ENCODE results near the gene UTP4.

The UTP4 gene

DNA sequence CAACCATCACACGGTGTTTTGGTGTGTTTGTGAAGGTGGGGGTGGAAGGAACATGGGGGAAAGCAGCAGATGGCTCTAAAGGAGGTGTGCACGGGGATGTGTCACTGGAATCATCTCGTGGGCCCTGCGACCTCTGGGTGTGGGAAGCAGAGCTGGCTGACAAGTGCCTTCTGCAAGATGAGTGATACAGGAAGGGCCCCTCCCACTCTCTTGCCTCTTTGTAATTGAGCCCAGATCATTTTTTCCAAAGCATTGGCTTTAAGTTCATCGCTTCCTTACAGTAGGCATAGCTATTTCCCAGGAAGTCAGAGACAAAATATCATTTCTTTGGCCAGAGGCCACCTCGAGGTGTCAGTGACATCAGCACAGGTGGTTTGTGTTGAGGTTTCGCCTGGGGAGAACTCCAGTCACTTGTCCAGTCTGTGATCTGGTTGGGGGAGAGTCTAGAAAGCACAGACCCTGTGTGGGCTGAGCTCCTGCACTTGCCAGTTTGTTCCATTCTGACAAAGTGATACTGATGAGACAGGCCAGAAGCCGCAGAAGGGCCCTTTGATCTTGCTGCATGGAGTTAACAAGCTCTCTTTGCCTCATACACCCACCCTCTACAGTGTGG is 33.9 kb downstream of the UTP4 start:
- no peak overlapping the region for H3K4me3 ChIP-seq (ENCODE audit: low read length)
- DNase-seq (ENCODE audit: low read depth, low spot score): no peak

DNA sequence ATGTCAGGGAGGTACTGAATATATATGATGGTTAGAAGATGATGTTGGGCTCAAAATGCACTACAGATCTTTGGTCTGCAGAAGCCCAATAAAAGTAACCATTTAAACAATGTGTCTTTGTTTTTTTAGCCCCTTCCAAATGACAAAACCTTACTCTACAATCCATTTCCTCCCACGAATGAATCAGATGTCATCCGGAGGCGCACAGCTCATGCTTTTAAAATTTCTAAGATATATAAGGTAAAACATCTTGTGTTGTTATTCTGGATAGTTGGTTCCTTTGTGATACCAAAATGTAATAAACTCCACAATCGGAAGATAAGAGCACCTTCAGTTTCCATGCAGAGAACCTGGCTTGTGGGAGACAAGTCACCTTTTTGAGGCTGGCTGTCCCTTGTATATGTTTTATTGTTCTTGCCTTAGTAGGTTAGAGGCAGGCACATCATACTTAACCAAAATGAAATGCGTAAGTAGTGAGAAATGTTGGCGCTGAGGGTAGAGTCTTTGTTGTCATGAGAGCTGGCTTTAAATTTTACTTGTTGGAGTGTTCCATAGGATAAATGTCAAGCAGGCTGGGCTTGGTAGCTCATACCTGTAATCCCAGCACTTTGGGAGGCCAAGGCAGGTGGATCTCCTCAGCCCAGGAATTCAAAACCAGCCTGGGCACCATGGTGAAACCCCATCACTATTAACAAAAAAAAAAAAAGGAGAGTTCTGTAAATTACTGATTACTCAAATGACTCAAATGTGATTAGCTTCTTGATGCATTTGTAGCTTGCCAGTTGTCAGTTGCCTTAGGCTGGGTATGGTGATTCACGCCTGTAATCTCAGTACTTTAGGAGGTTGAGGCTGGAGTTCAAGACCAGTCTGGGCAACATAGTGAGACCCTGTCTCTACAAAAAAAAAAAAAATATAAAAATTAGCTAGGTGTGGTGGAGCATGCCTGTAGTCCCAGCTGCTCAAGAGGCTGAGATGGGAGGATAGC is 34.8 kb downstream of the UTP4 start:
- DNase-seq (ENCODE audit: low read depth, low spot score): no peak
- no peak overlapping the region for H3K4me3 ChIP-seq (ENCODE audit: low read length)

DNA sequence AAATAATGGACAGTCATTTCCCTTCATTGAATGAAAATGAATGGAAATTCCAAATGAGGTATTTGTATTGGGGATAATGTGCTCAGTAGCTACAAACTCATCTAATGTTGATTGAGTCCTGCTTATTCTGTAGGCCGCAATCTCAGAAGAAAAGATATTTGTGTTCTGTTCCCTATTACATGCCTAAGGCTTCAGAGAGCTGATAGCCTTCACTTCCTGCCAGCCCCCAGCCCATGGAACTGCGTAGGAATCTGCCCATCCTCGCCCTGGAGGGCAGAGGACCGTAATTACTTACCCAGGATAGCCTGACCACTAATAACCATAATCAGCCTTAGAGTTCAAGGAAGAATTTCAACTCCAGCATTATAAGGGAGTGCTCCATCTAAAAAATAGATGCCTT is 36.6 kb downstream of the UTP4 start:
- no peak overlapping the region for H3K4me3 ChIP-seq (ENCODE audit: low read length)
- DNase-seq (ENCODE audit: low read depth, low spot score): no peak

DNA sequence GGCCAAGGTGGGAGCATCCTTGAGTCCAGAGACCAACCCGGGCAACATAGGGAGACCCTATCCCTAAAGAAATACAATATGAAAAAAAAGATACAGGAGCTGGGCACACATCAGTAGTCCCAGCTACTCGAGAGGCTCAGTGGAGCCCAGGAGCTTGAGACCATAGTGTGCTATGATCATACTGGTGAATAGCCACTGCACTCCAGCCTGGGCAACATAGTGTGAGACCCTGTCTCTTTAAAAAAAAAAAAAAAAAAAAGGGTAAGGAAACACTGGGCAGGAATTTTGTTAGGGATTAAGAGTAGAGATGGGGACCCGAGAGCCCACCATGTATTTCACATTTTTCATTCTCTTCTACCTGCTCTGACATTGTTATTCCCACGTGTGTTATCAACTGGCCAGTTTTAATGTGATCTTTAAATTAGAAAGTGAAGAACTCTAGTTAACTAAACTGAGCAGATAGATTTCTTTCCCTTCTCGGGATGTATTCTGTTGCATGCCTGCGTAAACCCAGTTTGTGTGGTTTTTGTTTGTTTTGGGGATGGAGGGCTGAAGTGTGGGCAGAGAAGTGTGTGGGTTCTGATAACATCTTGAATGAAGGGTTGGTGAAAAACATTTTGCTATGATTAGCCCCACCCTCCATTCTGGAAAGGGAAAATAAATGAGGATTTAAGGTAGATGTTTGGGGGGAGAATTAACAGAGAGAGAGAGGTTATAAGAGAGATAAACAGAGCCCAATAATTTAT is 37.3 kb downstream of the UTP4 start:
- DNase-seq (ENCODE audit: low read depth, low spot score): no peak
- H3K4me3 ChIP-seq (ENCODE audit: low read length): no peak overlapping the region

DNA sequence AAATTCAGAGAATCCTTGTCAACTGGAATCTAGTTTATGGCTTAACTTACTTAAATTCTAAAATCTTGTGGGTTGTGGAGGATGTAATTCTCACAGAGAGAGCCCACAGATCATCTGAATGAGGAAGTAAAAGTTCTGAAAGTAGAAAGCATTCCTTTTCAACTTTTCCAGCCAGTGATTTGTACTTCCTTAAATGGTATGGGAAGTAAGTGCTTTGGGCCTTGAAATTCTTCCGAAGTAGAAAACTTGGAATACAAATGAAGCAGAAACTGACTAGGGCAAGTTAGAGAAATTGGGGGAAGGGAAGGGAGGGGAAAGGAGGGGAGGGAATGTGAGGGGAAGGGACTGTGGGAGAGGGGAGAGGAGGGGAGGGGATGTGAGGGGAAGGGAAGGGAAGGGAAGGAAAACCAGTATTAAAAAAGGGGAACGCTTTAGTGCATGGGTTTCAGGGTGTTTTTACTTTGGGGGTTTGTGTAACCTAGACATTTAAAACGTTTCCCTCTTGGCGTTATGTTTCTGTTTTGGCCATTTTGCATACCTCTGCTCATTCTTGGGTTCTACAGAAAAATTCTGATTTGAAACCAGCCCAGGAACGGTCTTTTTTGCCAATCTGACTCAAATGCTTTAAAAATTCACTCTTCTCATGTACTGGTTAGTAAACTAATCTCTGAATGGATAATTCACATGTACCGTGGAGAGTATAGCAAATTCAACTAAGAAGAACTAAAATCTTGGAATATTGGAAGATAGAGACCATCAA is 39.1 kb downstream of the UTP4 start:
- H3K4me3 ChIP-seq (ENCODE audit: low read length): no peak overlapping the region
- no peak for DNase-seq (ENCODE audit: low read depth, low spot score)

DNA sequence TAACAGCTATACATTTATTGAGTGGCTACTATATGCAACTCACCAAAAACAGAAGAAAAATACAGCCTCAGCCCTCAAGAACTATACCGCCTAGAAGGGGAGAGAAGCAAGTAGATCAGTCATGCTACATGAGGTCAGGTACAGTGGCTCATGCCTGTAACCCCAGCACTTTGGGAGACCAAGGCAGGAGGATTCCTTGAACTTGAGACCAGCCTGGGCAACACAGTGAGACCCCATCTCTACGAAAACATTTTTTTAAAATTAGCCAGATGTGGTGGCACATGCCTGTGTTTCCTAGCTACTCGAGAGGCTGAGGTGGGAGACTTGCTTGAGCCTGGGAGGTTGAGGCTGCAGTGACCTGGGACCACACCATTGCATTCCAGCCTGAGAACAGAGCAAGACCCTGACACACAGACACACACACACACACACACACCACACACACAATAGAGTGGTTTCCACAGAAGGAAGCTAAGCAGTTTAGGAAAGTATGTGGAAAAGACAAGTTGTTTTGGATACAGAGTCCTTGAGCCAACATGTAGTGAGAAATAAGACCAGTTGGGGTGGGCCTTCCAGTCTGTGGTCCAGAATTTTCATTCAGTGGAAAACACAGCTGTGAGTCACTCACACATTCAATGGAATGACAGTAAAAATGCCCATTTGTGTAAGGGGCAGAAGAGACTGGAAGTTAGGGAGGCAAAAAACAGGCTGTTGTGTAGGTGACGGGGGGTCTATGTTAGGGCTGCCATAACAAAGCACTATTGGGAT is 43.8 kb downstream of the UTP4 start:
- no peak for DNase-seq (ENCODE audit: low read depth, low spot score)

DNA sequence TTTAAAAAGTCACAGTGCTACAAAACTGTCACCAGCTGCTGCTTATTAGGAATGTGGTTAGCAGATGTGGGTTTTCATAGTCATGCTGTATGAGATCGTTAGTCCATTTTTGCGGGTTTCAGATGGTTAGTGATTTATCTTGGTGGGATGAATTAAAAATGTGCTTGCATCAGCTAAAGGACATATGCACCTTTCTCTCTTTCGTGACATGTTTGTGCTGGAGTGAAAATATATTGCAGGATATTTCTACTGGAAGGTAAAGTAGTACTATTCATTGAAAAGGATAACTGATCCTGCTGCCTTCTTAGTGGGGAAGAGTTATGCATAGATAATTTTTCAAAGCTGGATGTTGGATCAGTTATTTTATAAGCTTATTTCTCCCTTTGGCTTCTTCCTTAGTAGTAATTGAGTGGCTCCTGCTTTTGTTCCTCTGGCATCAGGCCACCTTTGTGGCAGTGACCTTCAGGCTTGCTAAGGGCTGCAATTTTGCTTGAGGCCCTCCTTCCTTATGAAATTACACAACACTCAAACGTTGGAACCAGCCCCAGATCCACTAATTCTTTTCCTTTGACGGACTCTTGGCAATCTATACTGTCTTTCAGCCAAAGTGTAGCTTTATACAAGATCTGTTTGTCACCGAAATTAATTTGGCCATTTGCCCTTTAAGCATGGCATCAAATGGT is 47.0 kb downstream of the UTP4 start:
- DNase-seq (ENCODE audit: low read depth, low spot score): no peak
- no peak overlapping the region for H3K4me3 ChIP-seq (ENCODE audit: low read length)

More for the DNA sequence above, 43.8 kb downstream of the UTP4 start:
- H3K4me3 ChIP-seq (ENCODE audit: low read length): no peak overlapping the region

DNA sequence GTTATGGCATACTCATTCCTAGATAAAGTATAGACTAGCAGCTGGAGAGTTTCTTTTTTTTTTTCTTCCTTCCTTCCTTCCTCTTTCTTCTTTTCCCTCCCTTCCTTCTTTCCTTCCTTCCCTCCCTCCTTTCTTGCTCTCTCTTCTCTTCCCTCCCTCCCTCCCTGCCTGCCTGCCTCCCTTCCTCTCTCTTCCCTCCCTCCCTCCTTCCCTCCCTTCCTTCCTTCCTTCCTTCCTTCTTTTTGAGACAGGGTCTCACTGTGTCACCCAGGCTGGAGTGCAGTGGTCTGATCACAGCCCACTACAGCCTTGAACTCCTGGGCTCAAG is 47.5 kb downstream of the UTP4 start:
- no peak overlapping the region for H3K4me3 ChIP-seq (ENCODE audit: low read length)
- no peak for DNase-seq (ENCODE audit: low read depth, low spot score)

DNA sequence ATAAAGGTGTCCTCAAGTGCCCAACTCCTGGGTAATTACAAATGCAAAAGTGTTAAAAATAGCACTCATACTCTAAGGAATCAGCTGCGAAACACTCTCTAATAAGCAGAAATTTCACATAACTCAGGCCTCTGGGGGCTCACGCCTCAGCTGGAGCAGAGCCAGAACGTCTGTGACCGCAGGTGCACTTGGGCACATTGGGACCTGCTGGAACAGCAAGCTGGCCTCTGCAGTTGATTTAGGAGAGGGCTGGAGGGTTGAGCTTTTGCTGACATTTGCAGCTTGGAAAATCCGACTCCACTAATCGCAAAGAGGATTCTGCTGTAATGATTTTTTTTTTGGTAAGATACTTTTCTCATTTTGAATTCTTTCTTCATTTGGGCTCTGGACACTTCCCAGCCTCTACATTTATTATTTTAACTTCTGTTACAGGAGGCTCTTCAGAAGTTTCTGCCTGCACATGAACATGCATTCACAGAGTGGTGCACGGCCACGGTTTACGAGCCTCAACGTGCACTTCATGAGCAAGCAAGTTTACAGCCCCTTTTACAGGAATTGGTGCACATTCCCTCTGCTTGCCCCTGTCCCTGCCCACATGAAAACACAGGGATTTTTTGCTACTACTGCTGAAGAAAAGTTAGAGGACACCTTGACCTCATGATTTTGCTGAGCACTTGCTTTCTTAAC is 50.4 kb downstream of the UTP4 start:
- no peak overlapping the region for H3K4me3 ChIP-seq (ENCODE audit: low read length)
- no peak for DNase-seq (ENCODE audit: low read depth, low spot score)

DNA sequence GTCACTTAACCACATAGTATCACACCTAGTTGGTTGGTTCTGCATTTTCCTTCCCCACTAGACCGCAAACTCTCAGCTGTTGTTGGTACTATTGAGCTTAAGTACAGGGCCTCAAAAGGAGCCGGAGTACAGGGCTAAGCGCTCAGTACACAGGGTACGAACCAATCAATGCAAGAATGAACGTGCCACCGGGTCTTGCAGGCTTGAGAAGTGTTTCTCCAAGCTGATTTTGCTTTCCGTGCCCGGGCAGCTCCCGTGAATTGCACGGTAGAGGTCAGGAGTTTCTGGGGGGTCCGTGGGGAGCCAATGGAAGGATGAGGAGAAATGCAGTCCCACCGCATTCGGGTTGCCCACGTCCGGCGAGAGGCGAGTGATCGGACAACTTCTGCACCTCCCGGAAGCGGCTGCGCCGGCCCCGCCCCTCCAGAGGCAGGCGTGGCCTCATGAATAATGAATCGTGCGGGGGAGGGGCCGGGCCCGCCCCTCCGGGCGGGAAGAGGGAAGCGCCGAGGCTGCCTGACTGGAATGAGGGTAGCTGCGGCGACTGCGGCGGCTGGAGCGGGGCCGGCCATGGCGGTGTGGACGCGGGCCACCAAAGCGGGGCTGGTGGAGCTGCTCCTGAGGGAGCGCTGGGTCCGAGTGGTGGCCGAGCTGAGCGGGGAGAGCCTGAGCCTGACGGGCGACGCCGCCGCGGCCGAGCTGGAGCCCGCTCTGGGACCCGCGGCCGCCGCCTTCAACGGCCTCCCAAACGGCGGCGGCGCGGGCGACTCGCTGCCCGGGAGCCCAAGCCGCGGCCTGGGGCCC is 54.4 kb downstream of the UTP4 start, which contains the start of gene SNTB2:
TSS of gene SNTB2 (plus strand) at position 523 of the 804 bp plus-strand sequence. CDS start at position 526, 3 bp downstream.
- DNase-seq (ENCODE audit: low read depth, low spot score): peak; percentile 80
- peak within 1 kb of the TSS; percentile 73 for H3K4me3 ChIP-seq (ENCODE audit: low read length)

DNA sequence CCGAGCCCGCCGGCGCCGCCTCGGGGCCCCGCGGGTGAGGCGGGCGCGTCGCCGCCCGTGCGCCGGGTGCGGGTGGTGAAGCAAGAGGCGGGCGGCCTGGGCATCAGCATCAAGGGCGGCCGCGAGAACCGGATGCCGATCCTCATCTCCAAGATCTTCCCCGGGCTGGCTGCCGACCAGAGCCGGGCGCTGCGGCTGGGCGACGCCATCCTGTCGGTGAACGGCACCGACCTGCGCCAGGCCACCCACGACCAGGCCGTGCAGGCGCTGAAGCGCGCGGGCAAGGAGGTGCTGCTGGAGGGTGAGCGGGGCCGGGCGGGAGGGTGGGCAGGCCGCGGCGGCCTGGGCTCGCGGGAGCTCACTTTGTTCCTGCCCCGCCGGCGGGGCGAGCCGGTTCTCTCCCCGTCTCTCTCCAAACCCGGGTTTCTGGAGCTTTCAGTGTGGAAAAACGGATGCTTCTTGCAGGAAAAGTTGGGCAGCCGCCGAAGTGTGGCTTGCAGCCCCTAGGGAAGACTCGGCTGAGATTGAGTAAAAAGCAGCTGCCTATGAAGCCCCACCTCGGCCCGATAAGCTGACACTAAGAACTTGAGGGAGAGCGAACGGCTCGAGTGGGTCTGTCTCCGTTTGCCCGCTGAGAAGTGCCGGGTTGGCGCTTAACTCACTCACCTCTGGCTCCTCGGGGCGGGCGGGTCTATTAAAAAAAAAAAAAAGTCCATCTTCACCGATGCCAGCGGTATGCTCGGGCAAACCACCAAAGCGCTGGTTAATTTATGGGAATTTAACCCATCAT is 55.2 kb downstream of the UTP4 start:
- peak overlapping the region; percentile 73 for H3K4me3 ChIP-seq (ENCODE audit: low read length)
- peak; percentile 8 for DNase-seq (ENCODE audit: low read depth, low spot score)

DNA sequence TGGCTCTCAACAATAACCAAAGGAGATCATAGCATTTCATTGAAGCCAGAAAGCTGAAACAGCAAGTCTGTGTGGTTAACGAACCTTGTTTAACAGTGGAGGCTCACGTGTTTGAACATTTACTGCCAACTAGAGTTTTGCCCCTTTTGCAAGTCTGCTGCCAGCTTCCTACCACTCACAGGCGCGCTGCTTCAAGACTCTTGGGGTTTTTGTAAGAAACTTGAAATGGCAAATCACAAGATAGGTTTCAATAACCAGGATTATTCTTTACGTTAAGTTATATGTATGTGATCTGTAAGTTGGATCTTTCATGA is 55.7 kb downstream of the UTP4 start:
- H3K4me3 ChIP-seq (ENCODE audit: low read length): peak overlapping the region; percentile 73
- DNase-seq (ENCODE audit: low read depth, low spot score): peak; percentile 55

DNA sequence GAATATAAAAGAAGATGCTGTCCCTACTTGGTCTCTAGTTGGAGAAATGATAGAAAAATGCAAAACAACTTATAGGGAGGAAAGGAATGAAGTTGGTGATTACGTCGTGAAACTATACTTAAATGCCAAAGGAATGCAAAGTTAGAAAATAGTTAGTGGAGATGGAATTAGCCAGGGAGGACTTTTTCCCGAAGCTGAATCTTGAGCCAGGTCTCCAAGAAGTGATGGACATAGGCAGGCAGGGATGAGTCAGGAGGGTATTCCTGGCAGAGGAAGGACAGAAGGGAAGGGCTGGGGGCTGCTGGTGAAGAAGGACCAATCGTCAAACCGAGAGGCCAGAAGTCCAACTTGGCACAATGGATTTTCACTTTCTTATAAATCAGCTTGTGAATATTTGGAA is 56.3 kb downstream of the UTP4 start:
- no peak overlapping the region for H3K4me3 ChIP-seq (ENCODE audit: low read length)
- DNase-seq (ENCODE audit: low read depth, low spot score): no peak

DNA sequence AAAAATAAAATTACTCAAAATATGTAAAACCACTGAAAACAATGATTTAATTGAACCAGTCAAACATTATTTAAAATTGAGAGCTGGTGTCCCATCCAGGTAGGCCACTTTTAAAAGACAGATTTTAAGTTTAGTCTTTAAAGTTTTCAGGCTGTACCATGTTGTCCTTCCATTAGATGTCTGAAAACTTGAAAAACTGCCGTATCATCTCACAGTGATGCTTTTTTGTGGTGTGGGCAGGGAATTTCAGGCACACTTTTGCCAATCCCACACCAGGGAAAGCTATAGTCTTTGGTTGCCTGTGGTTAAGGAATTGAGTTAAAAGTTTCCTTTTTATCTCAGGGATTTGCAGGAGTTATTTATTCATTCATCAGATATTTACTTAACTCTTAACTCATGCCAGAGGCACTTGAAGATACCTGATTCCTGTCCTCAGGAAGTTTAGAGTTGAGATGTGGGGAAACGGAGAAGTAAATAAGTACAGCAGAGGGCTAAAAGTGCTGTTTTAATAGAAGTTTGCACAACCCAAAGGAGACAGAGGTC is 57.7 kb downstream of the UTP4 start:
- H3K4me3 ChIP-seq (ENCODE audit: low read length): no peak overlapping the region
- DNase-seq (ENCODE audit: low read depth, low spot score): no peak

DNA sequence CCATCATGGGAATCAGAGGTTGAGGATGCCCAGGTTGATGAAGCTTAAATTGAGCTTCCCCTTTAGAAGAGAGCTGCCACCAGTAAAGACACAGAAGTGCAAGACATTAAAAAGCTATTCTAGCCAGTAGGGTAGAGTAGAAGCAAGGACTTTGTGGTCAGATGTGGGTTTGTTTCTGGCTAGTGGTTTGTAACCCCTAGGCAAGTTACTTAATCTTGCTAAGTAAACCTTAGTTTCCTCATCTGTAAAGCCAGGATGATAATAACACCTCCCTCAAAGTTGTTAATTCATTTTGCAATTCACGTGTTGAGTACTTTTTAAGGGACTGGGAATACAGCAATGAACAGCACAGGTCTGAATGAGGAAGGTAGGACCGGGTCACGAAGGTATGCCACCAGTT is 58.1 kb downstream of the UTP4 start:
- H3K4me3 ChIP-seq (ENCODE audit: low read length): no peak overlapping the region
- DNase-seq (ENCODE audit: low read depth, low spot score): peak; percentile 63

DNA sequence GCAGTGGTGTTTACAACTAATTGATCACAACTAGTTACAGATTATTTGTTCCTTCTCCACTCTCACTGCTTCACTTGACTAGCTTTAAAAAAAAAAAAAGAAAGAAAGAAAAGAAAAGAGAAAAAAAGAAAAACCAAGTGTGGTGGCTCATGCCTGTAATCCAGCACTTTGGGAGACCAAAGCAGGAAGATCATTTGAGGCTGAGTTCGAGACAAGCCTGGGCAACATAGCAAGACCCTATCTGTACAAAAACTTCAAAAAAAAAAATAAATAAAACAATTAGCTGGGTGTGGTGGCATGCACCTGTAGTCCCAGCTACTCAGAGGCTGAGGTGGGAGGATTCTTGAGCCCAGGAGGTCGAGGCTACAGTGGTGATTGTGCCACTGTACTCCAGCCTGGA is 58.7 kb downstream of the UTP4 start:
- no peak overlapping the region for H3K4me3 ChIP-seq (ENCODE audit: low read length)
- DNase-seq (ENCODE audit: low read depth, low spot score): no peak
